GM12878 (cell line): Measurements from ENCODE around the gene S100A7. TPM values are rescaled to one million over a fixed set of nuclear protein-coding genes. Genes with fewer than 3 reads are reported as not detected.

Source experiments
- CHD4 ChIP-seq: fragments of 200-600 bp; sonication (generic); IDR thresholded peaks from 2 replicates; pipeline ENCODE4 v1.6.1; 2016; ENCODE audit warnings: mild to moderate bottlenecking
- E4F1 ChIP-seq: fragments of 450-650 bp; IDR thresholded peaks from 2 replicates; pipeline ENCODE4 v1.6.1; 2018; ENCODE audit warnings: borderline replicate concordance, mild to moderate bottlenecking; ENCODE audit not compliant: partially characterized antibody
- MEF2A ChIP-seq: IDR thresholded peaks from 2 replicates; pipeline ENCODE4 v1.6.1; 2011; ENCODE audit warnings: low read depth, mild to moderate bottlenecking, low read length, moderate library complexity; ENCODE audit not compliant: insufficient read depth
- MYC ChIP-seq: IDR thresholded peaks from 2 replicates; pipeline ENCODE4 v1.6.1; 2011; ENCODE audit warnings: mild to moderate bottlenecking, low read length, moderate library complexity, inconsistent platforms; ENCODE audit not compliant: insufficient read depth, insufficient replicate concordance, insufficient read length, severe bottlenecking
- NKRF ChIP-seq: fragments of 450-650 bp; conservative IDR thresholded peaks from 2 replicates; pipeline ENCODE4 v1.6.1; 2017; ENCODE audit warnings: mild to moderate bottlenecking, moderate library complexity
- PML ChIP-seq: IDR thresholded peaks from 2 replicates; pipeline ENCODE4 v1.6.1; 2012; ENCODE audit warnings: low read length, inconsistent platforms
- RAD21 ChIP-seq: IDR thresholded peaks from 2 replicates; pipeline ENCODE4 v1.6.1; 2011; ENCODE audit warnings: mild to moderate bottlenecking, low read depth, low read length, moderate library complexity; ENCODE audit not compliant: insufficient read depth
- RBBP5 ChIP-seq: fragments of 200-600 bp; sonication (generic); conservative IDR thresholded peaks from 2 replicates; pipeline ENCODE4 v1.6.1; 2016
- ZNF384 ChIP-seq: IDR thresholded peaks from 2 replicates; pipeline ENCODE4 v1.6.1; 2012; ENCODE audit warnings: low read depth, mild to moderate bottlenecking, low read length, improper control_type of control experiment, borderline replicate concordance
- ZZZ3 ChIP-seq: IDR thresholded peaks from 2 replicates; pipeline ENCODE4 v1.6.1; 2011; ENCODE audit warnings: low read depth; ENCODE audit not compliant: control insufficient read depth, insufficient read length
- polyA plus RNA-seq, 11 experiments: library from polyadenylated mRNA; depleted of rRNA in 4 of 11; unstranded in 6 of 11; stranded (reverse) in 5 of 11; fragments of >200 nt; fragmentation: Nextera tagmentation in 4 of 11; fragmentation: Illumina TruSeq in 1 of 11; extraction: Ambion mirVana in 4 of 11; extraction: Trizol in 1 of 11; gene quantifications; 1 replicate in 1 of 11; 2 replicates in 10 of 11; pipeline versions ENCODE4 v1.2.1 to v1.2.3, GENCODE V29; 2011 to 2016; ENCODE audit warnings: inconsistent platforms in 2 of 11, missing spikeins in 2 of 11, low read depth in 1 of 11
- total RNA-seq, 4 experiments: library from RNA; depleted of rRNA in 3 of 4; stranded (reverse); fragments of >200 nt in 3 of 4; fragmentation: Illumina TruSeq in 1 of 4; extraction: Trizol in 1 of 4; gene quantifications; 2 replicates each; pipeline versions ENCODE4 v1.2.1 to v1.2.3, GENCODE V29; 2013 to 2021

The S100A7 gene
- total and polyA plus RNA-seq, 10 of the 15 experiments (the other 5 are each of a cell fraction or from before 2014, with no cell fraction given), result not detected

- TF ChIP-seq E4F1 (no peak), RBBP5 (no peak), MEF2A (no peak), MYC (no peak), NKRF (no peak), RAD21 (no peak), CHD4 (no peak), ZZZ3 (no peak), PML (no peak), ZNF384 (no peak)
Measured at GRCh38 chr1:153428073-153428638, 32.3 kb downstream of the S100A7 start (continued).
